GM18520 (cell line): ENCODE measurements around the gene PAX1.

Experiments used
- ATAC-seq: cut with Tn5 transposase; IDR thresholded peaks from one replicate; pipeline ENCODE4 v1.9.1; 2021; ENCODE audit not compliant: unreplicated experiment

PAX1 gene

GRCh38 chr20:21705575-21706260 is at the start of gene PAX1:
TSS of gene PAX1 (plus strand) at chr20:21705664. CDS start at chr20:21705713, 49 bp downstream.
- ATAC-seq = no peak

- no peak for ATAC-seq
Measured at GRCh38 chr20:21656308-21657067, 49.0 kb upstream of the PAX1 start.

DNA sequence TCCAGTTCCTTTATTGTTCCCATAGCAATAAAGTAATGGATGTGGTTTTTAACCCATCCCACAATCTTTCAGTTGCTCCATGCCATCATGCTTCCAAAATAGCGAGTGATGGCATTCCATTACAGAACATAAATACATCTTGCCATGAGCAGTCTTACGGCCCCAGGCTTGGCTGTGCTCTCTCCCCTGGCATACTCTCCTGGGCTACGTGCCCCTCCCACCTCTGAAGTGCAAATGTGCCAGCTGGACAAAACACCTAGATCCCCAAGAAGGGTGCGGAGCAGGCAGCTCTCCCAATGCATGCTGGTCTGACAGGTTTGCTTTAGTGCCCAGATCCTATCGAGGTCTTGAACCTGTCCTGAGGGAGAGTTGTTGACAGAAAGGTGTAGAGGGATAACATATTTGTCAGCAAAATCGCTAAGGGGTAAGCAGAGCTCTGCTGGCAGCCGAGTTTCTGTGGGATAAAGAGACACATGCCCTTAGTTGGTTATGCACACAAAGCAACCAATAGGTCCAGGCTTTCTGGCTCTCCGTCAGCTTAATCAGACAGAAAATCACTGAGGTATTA is 43.9 kb upstream of the PAX1 start:
- ATAC-seq = no peak

- ATAC-seq = no peak
Measured at GRCh38 chr20:21663465-21663864, 42.0 kb upstream of the PAX1 start.

GRCh38 chr20:21665687-21666446 is 39.6 kb upstream of the PAX1 start:
- ATAC-seq = no peak

GRCh38 chr20:21670126-21670525 is 35.3 kb upstream of the PAX1 start:
- no peak for ATAC-seq

- no peak for ATAC-seq
Measured at GRCh38 chr20:21670981-21671380, 34.5 kb upstream of the PAX1 start.

- ATAC-seq = no peak
Measured at GRCh38 chr20:21677261-21677660, 28.2 kb upstream of the PAX1 start.

- no peak for ATAC-seq
Measured at GRCh38 chr20:21677781-21678180, 27.7 kb upstream of the PAX1 start.

DNA sequence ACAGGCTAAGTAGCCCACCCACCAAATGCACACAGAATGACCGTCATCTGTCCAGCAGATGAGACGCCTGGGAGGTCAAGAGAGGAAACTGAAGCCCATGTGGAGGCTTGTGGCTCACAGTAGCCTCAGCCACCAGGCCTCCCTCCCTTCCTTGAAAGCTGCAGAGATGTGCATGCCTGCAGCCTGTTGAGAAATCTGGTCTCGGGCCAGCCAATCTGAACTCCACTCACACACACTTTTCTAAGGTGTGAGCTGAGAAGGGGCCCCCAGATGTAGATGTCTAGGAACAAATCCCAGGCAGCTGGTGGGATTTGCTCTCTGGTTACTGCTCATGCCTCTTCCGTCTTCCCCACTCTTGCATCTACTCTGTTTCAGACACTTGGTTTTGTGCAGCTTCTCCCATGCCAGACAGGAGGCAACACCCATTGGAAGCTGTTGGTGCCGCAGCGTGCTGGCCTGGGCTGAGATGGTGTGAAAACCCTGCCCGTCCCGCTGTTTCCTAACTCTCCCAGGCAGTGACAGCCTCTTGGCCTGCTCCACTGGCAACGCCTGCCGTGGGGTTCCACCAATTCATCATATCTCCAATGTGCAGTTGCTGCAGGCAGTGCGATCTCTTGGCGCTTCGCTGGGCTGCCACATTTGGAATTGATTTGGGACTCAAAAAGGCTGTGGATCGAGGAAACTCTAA is 24.1 kb upstream of the PAX1 start:
- ATAC-seq = no peak

GRCh38 chr20:21681922-21682318 is 23.5 kb upstream of the PAX1 start:
- no peak for ATAC-seq

- ATAC-seq = no peak
Measured at GRCh38 chr20:21682521-21682954, 22.9 kb upstream of the PAX1 start.

GRCh38 chr20:21684671-21685070 is 20.8 kb upstream of the PAX1 start:
- no peak for ATAC-seq

DNA sequence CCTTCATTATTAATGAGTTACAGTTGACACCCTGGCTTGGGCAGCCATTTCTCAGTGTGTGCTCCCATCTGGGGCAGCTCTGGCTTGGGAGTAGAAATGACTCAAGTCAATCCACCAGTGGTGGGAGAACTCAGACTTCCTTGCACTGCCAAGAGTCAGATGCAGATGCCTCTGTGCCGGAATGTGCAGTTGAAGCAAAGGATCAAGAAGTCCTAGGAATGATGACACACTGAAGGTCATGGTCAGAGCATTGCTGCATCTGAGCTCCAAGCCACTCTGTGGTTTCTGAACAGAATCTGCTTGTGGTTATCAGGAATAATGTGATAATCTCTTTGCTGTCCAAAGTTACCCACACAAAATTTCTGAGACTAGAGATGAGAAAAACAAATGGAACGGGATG is 19.5 kb upstream of the PAX1 start:
- ATAC-seq = no peak

DNA sequence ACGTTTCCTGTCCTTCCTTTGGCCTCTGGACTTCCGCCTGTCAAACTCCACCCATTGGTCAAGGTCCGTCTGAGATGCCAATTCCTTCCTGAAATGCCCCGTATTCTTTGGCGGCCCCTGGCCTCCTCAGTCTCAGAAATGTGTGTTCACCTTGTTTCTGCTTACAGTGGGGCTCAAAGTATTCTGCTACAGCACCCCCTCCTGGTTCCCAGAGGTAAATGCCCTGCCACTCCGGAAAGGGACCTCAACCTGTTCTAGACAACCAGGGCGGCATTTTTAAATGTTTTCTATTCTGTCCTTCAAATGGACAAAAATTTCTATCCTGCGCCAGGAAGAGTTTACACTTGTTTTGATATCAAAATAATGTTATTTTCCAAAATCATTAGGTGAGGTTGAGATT is 12.1 kb upstream of the PAX1 start:
- ATAC-seq = no peak

GRCh38 chr20:21698494-21699215 is 6.8 kb upstream of the PAX1 start:
- ATAC-seq = no peak

DNA sequence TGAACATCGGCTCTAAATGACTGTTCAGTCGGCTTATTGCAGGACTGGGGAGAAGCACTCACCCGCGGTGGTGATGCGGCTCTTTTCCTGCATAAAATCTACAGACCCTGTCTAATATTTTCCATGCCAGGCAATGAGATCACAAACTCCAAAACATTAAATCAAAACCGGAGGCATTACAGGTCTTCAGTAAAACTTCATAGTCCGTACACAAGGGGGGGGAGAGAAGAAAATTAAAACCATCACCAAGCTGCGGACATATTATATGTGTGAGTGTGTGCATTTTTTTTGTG is 6.3 kb upstream of the PAX1 start:
- no peak for ATAC-seq

GRCh38 chr20:21701171-21701876 is 4.1 kb upstream of the PAX1 start:
- ATAC-seq = no peak

DNA sequence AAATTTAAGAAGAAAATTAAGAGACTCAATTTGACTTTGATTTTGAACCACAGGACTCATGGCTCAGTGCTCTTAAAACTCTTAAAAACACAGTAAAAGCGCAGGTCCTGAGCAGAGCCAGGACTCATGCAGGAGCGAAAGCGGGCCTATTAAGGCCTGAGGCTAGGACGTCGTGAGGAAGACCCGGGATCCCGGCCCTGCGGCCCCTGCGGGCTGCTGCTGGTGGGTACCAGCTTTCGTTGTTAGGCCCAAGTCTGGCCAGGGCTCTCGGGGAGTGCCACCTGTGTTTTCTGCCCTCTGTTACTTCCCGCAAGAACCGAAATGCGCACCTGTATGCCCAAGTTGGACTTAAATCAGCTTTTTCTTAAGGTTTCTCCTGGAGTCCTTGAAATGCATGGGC is 3.4 kb upstream of the PAX1 start:
- no peak for ATAC-seq
